Right renal cortex interstitium (tissue), 3 donors: ENCODE measurements around the gene DMKN. TPM values are rescaled to one million over a fixed set of nuclear protein-coding genes. Genes with fewer than 3 reads are reported as not detected.
"Not testable (repeated sequence)": the region's sequence is repeated elsewhere in the genome, so short reads cannot be mapped to it uniquely, and the experiment has no call there.

Experiments used
- DNase-seq, 3 donors: peaks; one replicate each; pipeline ENCODE4 v3.0.0-alpha.2; 2013; ENCODE audit warnings: low read depth in 3 of 3, low spot score in 2 of 3
- polyA plus RNA-seq, 3 donors: library from polyadenylated mRNA; unstranded; fragments of 120-200 nt; gene quantifications; one replicate each; pipeline ENCODE4 v1.2.1, GENCODE V29; 2013; ENCODE audit not compliant: insufficient read length in 3 of 3

The DMKN gene
- polyA plus RNA-seq, 3 donors, result 68.1 to 72.6 (median 69.0) TPM

- DNase-seq, result no peak
These were observed 11.8 kb downstream of the DMKN start for GRCh38 chr19:35501684-35502083.

DNA sequence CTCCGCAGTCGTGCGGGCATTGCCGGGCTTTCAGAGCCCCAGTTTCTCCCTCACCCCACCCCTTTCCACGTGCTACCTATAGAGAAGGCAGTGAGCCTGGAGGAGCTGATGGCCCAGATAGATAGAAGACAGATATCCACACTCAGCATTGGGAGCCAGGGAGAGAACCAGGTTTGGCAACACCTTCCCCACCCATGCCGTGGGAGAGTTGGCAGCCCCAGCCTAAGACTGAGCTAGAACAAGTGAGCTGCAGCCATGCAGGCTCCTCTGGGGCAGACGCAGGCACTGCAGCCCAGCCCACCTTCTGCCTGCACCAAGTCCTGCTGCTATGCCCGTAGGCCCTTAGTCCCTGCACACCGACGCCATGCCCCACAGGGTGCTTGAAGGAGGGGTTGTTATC is 12.8 kb downstream of the DMKN start:
- DNase-seq, result no peak

- no peak for DNase-seq
These were observed 14.4 kb downstream of the DMKN start for GRCh38 chr19:35498984-35499527.

DNA sequence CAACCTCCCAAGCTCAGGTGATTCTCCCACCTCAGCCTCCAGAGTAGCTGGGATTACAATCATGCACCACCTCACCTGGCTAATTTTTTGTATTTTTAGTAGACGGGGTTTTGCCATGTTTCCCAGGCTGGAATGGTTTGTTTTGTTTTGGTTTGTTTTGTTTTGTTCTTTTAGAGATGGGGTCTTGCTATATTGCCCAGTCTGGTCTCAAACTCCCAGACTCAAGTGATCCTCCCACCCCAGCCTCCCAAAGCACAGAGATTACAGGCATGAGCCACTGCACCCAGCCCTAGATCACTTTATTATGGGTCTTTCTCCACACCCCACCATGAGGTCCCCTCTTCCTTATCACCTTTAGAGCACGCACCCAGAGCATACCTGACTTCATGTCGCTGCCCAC is 15.2 kb downstream of the DMKN start:
- DNase-seq, result no peak

GRCh38 chr19:35497406-35497805 is 16.0 kb downstream of the DMKN start:
- no peak for DNase-seq

DNA sequence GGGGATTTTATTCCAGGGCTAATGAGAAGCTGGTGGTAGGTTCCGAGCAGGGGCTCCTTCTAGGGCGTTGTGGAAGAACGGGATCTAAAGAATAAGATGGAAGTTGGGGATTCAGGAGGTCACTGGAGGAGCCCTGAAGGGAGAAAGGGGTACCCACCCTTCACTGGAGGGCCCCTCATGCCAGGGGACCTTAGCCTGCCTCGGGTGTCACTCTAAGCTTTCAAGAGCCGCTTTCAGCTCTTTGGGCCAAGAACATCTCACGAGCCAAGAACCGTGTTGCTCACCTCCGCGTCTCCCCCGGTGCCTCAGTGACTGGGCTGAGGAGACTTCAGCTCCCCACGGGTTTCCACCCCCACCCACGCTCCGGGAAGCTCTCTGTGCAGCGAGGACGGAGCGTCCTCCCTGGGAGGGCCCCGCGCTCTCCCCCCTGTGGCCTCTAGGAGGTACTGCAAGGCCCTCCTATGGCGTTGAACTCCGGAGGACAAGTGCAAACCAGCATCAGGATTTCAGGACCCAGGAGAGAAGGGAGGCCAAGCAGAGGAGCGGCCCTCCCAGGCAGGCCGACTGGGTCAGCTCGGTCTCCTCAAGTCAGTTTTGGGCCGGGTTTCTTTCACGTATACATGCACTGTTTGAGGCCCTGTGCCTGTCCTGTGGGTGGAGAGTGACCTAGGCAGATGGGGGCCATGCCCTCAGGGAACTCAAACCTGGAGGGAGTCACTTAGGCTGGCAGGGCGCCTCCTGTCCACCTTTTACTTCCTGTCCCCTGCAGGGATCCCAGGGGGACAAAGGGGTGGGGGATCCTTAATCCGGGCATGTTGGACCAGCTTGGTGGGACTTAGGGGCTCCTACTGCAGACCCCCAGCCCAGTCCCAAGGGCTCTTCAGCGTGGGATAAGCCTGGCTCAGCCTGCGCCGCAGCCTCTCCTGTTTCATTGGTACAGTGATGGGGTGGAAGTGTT is 18.1 kb downstream of the DMKN start:
- DNase-seq, result peak in 2 of 3 donors; percentile 16 to 21

DNA sequence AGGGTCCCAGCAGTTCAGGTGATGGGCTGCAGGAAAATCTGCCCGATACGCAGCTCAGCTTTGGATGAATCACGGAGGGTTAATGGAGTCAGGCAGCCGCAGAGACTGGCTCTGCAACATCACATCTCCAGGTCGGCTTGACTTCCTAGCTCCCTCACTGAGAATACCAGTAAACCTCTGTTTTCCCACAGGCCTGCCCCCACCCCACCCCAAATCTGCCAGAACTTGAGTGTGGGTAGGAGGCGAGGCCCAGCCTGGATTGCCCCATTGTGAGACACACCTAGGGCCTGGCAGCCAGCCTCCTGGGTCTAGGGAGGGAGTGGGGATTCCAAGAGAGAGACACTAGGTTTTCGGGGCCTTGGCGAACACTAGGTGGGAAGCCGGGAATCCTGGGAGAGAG is 19.5 kb downstream of the DMKN start:
- no peak for DNase-seq

GRCh38 chr19:35491836-35492360 is 21.6 kb downstream of the DMKN start:
- no peak for DNase-seq

DNA sequence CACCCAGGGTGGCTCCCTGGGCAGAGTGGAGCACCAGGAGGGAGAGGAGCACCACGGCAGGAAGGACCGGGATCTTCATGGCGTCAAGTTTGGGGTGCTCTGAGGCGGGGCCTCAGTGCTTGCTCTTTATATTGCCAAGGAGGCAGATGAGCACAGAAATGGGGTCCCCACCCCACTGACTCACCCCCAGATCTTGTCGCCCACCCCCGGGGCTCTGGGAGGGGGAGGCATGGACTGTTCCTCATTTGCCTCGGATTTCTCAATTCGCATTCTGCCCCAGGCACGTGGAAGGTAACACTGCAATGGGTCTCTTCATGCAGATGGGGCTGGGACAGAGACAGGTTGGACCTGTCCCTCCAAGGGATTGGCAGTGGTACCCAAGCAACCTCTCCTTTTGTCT is 23.1 kb downstream of the DMKN start, which contains the start of gene KRTDAP:
KRTDAP (minus strand) TSS at position 101 of the 400 bp plus-strand sequence; CDS start at position 79, 22 bp downstream.
- no peak for DNase-seq

- no peak for DNase-seq
These were observed 24.8 kb downstream of the DMKN start for GRCh38 chr19:35488677-35489076.

- DNase-seq, result no peak
These were observed 25.7 kb downstream of the DMKN start for GRCh38 chr19:35487656-35488182.

DNA sequence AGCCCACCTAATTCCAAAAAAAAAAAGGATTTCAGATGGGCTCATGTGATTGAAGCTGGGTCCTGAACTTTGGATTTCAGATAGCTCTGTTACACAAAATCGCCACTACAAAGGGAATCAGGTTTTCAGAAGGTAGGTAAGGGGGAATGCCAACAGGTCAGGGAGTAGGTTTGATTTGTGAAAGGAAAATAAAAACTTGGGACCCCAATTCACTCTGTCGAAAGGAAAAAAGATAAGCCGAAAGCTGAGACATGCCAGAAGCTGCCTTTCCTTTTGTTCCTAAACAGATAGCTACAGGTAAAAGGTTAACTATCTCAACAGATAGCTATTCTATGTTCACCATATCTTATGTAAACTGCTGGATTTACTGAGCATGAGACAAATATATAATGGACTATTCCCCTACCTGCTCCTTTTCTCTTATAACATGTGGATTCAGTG is 27.2 kb downstream of the DMKN start:
- DNase-seq, result no peak

- no peak for DNase-seq
These were observed 29.0 kb downstream of the DMKN start for GRCh38 chr19:35484252-35485036.

GRCh38 chr19:35483089-35483488 is 30.4 kb downstream of the DMKN start:
- no peak for DNase-seq

DNA sequence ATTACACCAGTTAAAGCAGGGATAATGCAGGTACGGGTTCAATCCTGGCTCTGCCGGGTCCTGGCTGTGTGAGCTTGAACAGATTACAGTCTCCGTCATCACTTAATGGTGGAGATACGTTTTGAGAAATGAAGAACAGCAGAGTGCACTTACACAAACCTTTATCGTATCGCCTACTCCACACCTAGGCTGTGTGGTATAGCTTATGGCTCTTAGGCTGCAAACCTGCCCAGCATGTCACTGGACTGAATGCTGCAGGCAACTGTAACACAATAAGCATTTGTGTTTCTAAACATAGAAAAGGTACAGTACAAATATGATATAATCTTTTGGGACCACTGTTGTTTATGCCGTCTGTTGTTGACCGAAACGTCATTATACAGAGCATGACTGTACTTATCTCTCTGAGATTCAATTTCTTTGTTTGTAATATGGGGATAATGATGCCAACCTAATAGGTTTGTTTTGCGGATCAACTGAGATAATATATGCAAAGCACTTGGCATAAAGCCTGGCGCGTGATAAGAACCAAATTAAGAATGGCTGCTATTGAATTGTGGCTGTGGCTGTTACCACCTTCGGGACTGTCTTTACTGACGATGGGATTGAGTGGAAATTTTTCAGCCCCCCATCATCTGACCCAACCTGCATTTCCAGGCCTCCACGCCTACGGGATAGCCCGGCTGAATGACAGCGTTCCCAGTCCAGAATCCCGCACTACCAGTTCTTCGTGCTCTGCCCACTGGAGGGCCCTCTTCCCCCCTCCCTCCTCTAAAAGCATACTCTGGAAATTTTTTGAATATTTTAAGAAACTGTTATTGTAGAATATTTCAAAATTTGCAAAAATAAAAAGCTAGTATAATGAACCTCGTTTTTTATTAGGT is 34.4 kb downstream of the DMKN start:
- DNase-seq, result no peak

DNA sequence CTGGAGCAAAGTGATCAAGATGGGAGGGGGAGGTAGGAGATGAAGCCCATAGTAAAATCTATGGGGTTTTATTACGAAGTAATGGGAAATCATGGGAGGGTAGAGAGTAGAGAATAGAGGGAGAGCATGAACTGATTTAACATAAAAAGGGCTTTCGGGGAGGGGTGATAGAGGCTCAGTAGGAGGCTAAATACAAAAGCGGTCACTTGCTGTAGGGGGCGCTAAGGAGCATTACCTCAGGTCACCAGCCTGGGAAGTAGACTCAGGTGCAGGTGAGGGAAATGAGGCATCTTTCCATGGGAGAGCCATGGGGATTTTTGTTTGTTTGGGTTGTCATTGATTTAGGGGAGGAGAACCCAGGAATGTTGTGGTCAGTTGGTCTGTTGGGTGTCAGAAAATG is 37.3 kb downstream of the DMKN start:
- DNase-seq, result no peak

GRCh38 chr19:35474594-35474993 is 38.9 kb downstream of the DMKN start:
- DNase-seq, result not testable (repeated sequence)

DNA sequence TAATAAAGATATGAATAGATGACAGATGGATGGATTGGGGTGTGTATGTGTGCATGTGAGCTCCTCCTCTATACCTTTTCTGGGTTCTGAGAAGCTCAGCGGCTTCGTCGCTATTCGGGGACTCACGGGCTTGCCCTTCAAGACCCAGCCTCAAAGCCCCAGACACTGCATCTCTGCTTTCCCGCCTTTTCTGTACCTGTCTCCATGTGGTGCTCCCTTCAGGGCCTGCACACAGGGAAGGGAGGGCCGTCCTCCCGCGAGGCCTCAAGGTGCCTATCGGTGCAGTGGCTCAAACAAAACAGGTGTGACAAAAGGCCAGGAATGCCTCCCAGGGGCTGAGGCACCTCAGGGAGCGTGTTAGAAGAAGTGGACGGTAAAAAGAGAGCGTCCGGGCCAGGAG is 39.3 kb downstream of the DMKN start:
- DNase-seq, result no peak

- DNase-seq, result no peak
These were observed 41.5 kb downstream of the DMKN start for GRCh38 chr19:35471946-35472345.

GRCh38 chr19:35471075-35471474 is 42.4 kb downstream of the DMKN start:
- not testable (repeated sequence) for DNase-seq
